Prostate gland (tissue), 2 donors: ENCODE results near the gene B3GLCT. TPM values are rescaled to one million over a fixed set of nuclear protein-coding genes. Genes with fewer than 3 reads are reported as not detected.

Experiments used
- DNase-seq: peaks from one replicate; pipeline ENCODE4 v3.0.0-alpha.2; 2019; ENCODE audit warnings: low spot score
- H3K27ac ChIP-seq, 2 donors: fragments of 200-600 bp; sonication (generic); 2 replicates each; pipeline ENCODE4 v1.5.1; 2017 to 2019
- H3K27me3 ChIP-seq: fragments of 200-600 bp; sonication (generic); replicated peaks from 2 replicates; pipeline ENCODE4 v1.5.1; 2019; ENCODE audit not compliant: insufficient read depth
- H3K36me3 ChIP-seq, 2 donors: fragments of 200-600 bp; sonication (generic); 1 replicate in 1 of 2; 2 replicates in 1 of 2; pipeline versions ENCODE4 v1.5.1 to v1.8.1; 2017 to 2019
- H3K4me1 ChIP-seq: fragments of 200-600 bp; sonication (generic); replicated peaks from 2 replicates; pipeline ENCODE4 v1.5.1; 2019
- H3K4me3 ChIP-seq, 2 donors: fragments of 200-600 bp; sonication (generic); 2 replicates each; pipeline ENCODE4 v1.5.1; 2017 to 2019
- H3K9me3 ChIP-seq: fragments of 200-600 bp; sonication (generic); 2 replicates; pipeline ENCODE4 v1.5.1; 2017
- POLR2A ChIP-seq: fragments of 450-650 bp; IDR thresholded peaks from one replicate; pipeline ENCODE4 v1.6.1; 2016; ENCODE audit warnings: antibody characterized with exemption, mild to moderate bottlenecking
- POLR2AphosphoS5 ChIP-seq: sonication (generic); formaldehyde crosslinking; IDR thresholded peaks from one replicate; pipeline ENCODE4 v1.6.1; 2017; ENCODE audit warnings: antibody characterized with exemption
- WGBS: methylation state at CpG from one replicate; pipeline ENCODE4 v1.1.5; 2018; 5-methylcytosine and 5-hydroxymethylcytosine counted together
- intact Hi-C: fragments of 100-400 bp; cut with DNase I; formaldehyde crosslinking; loops from one replicate; pipeline ENCODE4 v1.14.2; 2022
- total RNA-seq, 2 donors: library from RNA; depleted of rRNA; stranded (reverse); fragments of >200 nt; gene quantifications; one replicate each; pipeline ENCODE4 v1.1.0, GENCODE V29; 2016
- TF ChIP-seq, protein P1 (sequence below), 4 experiments: fragments of 200-600 bp in 2 of 4; fragments of 450-650 bp in 2 of 4; sonication (generic) in 2 of 4; IDR thresholded peaks; 1 replicate in 3 of 4; 2 replicates in 1 of 4; pipeline ENCODE4 v1.5.1; 2016 to 2019; ENCODE audit warnings: antibody characterized with exemption in 4 of 4, mild to moderate bottlenecking in 2 of 4, moderate library complexity in 2 of 4

Gene B3GLCT
- total RNA-seq, 2 donors from 2014 or later: 4.4 to 14.7 TPM

- H3K27ac ChIP-seq: no peak overlapping the region
- 93% methylated on average over 1 of the region's 1 CpG for WGBS
- no peak for DNase-seq
- no peaks in the 10 kb centered on the region for H3K36me3 ChIP-seq
- H3K4me3 ChIP-seq: no peak overlapping the region
- intact Hi-C loops: no loop called here
- H3K27me3 ChIP-seq: no peaks in the 10 kb centered on the region
- TF ChIP-seq, protein P1, sequence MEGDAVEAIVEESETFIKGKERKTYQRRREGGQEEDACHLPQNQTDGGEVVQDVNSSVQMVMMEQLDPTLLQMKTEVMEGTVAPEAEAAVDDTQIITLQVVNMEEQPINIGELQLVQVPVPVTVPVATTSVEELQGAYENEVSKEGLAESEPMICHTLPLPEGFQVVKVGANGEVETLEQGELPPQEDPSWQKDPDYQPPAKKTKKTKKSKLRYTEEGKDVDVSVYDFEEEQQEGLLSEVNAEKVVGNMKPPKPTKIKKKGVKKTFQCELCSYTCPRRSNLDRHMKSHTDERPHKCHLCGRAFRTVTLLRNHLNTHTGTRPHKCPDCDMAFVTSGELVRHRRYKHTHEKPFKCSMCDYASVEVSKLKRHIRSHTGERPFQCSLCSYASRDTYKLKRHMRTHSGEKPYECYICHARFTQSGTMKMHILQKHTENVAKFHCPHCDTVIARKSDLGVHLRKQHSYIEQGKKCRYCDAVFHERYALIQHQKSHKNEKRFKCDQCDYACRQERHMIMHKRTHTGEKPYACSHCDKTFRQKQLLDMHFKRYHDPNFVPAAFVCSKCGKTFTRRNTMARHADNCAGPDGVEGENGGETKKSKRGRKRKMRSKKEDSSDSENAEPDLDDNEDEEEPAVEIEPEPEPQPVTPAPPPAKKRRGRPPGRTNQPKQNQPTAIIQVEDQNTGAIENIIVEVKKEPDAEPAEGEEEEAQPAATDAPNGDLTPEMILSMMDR (IDR thresholded peaks at IDR 0.05): no peak
- TF ChIP-seq POLR2AphosphoS5: no peak
- no peak for TF ChIP-seq POLR2A
- no peaks in the 10 kb centered on the region for H3K4me1 ChIP-seq
- H3K9me3 ChIP-seq: no peaks in the 10 kb centered on the region
Observed at GRCh38 chr13:31263346-31263745, 63.6 kb downstream of the B3GLCT start.

DNA sequence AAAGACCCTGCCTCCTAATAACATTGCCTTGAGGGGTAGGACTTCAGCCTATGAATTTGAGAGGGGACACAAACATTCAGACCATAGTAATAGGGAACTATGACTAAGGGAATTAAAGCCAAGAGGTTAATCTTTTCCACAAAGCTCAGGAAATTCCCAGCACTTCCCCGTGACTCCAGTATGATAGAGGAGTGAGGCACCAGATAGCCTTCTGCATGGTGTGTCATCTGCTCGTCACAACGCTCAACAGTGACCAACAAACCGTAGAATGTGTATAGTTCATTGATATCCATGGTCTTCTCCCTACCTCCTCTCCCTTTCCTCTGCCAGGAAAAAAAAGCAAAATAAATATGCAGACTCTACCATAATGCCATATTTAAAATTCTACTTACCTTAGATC, 64.4 kb downstream of the B3GLCT start:
- 98% methylated on average over 4 of the region's 4 CpGs for WGBS
- TF ChIP-seq, protein P1 (IDR thresholded peaks at IDR 0.05): no peak
- no peak for TF ChIP-seq POLR2AphosphoS5
- TF ChIP-seq POLR2A: no peak

GRCh38 chr13:31267126-31267784, 67.5 kb downstream of the B3GLCT start:
- H3K36me3 ChIP-seq: no peaks in the 10 kb centered on the region
- intact Hi-C loops: no loop called here
- TF ChIP-seq, protein P1 (IDR thresholded peaks at IDR 0.05): no peak
- TF ChIP-seq POLR2AphosphoS5: no peak
- no peak for TF ChIP-seq POLR2A
- H3K4me3 ChIP-seq: no peak overlapping the region
- H3K4me1 ChIP-seq: no peaks in the 10 kb centered on the region
- DNase-seq: peak; percentile 23
- H3K27me3 ChIP-seq: no peaks in the 10 kb centered on the region
- H3K9me3 ChIP-seq: no peaks in the 10 kb centered on the region
- 36% methylated on average over 2 of the region's 2 CpGs for WGBS
- H3K27ac ChIP-seq: no peak overlapping the region

More for the DNA sequence above, 64.4 kb downstream of the B3GLCT start:
- H3K27ac ChIP-seq: no peak overlapping the region
- no peak for DNase-seq
- no peaks in the 10 kb centered on the region for H3K4me1 ChIP-seq
- no peaks in the 10 kb centered on the region for H3K36me3 ChIP-seq
- H3K4me3 ChIP-seq: no peak overlapping the region
- no peaks in the 10 kb centered on the region for H3K9me3 ChIP-seq
- H3K27me3 ChIP-seq: no peaks in the 10 kb centered on the region
- intact Hi-C loops: no loop called here

GRCh38 chr13:31274390-31274789, 74.6 kb downstream of the B3GLCT start:
- TF ChIP-seq POLR2A: no peak
- 87% methylated on average over 4 of the region's 4 CpGs for WGBS
- Histone ChIP-seq H3K36me3 (no peaks in the 10 kb centered on the region), H3K4me3 (no peak overlapping the region), H3K27me3 (no peaks in the 10 kb centered on the region), H3K27ac (no peak overlapping the region), H3K9me3 (no peaks in the 10 kb centered on the region), H3K4me1 (no peaks in the 10 kb centered on the region)
- DNase-seq: no peak
- intact Hi-C loops: no loop called here

GRCh38 chr13:31276421-31276820, 76.6 kb downstream of the B3GLCT start:
- TF ChIP-seq POLR2AphosphoS5: no peak
- TF ChIP-seq POLR2A: no peak
- TF ChIP-seq, protein P1 (IDR thresholded peaks at IDR 0.05): no peak
- Histone ChIP-seq H3K4me1 (no peaks in the 10 kb centered on the region), H3K4me3 (no peak overlapping the region), H3K27ac (no peak overlapping the region), H3K27me3 (no peaks in the 10 kb centered on the region), H3K36me3 (no peaks in the 10 kb centered on the region), H3K9me3 (no peaks in the 10 kb centered on the region)
- no peak for DNase-seq
- intact Hi-C loops: no loop called here
- WGBS: 93% methylated on average over 5 of the region's 5 CpGs
